ENCODE results near the gene RRM1.
"Not testable (repeated sequence)": the region's sequence is repeated elsewhere in the genome, so short reads cannot be mapped to it uniquely, and the experiment has no call there.

RRM1 gene

GRCh38 chr11:4084406-4085125, 10.0 kb upstream of the RRM1 start:
- DNase-seq: no peak

DNA sequence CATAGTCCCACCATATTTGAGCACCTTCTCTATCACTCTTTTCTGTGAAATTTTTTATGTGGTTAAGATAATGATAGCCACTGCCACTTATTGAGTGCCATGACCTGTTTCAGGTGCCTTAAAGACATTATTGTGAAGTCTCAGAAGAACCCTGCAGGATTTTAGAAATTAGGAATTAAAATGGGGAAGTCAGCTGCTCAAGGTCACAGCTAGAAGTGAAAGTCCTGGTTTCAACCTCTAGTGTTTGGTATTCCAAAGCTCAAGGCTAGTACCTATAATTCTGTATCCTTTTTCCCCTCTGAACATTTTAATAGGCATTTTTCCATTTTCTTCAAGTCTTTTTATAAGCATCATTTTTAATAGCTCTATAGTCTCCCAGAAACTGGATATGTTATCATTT, 9.0 kb upstream of the RRM1 start:
- no peak for DNase-seq

GRCh38 chr11:4086575-4087353, 7.8 kb upstream of the RRM1 start:
- DNase-seq: no peak

GRCh38 chr11:4087551-4087950, 7.0 kb upstream of the RRM1 start:
- no peak for DNase-seq

DNA sequence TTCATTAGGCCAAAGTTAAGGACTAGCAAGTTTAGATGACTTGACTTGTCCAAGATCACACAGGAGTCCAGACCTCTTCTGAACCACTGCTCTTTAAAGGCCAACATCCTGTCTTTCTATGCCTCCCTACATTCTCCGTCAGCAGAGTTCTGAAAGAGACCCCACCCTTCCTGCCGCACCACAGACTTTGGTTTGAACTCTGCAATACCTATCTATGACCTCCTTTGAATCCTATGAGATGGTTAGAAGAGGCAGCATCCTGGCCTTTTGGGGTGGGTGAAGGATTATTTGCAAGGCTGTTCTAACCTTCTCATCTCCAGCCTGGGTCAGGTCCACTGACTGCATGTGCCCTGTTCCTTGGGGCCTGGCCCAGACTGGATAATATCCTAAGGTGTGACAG, 4.3 kb upstream of the RRM1 start:
- no peak for DNase-seq

- no peak for DNase-seq
Observed at GRCh38 chr11:4092026-4092425, 2.6 kb upstream of the RRM1 start.

DNA sequence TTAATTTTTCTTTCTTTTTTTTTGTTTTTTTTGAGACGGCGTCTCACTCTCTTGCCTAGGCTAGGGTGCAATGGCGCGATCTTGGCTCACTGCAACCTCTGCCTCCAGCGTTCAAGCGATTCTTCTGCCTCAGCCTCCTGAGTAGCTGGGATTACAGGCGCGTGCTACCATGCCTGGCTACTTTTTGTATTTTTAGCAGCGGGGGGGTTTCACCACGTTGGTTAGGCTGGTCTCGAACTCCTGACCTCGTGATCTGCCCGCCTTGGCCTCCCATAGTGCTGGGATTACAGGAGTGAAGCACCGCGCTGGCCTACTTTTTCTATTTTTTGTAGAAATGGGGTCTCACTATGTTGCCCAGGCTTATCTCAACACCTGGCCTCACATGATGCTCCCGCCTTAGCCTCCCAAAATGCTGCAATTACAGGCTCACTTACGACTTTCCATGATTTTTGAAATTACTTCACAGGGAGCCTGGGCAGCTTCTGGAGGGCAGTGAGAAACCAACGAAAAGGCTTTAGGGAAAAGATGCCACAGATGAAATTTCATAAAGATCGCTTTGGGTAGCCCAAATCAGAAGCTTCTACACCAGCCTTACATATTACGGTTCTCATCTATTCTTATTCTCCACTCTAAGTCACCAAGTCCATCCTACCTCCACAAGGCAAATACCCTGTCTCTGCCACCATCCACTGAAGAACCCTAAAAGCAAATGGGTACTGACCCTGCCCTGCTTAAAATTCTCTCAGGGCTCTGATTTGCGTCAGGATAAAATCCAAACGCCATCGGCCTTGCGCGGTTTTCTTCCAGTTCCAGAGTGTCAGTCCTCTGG, 866 bp upstream of the RRM1 start:
- DNase-seq: no peak

- no peak for DNase-seq
Observed at GRCh38 chr11:4095509-4096230, 1.1 kb downstream of the RRM1 start.

- DNase-seq: no peak
Observed at GRCh38 chr11:4098026-4098621, 3.5 kb downstream of the RRM1 start.

DNA sequence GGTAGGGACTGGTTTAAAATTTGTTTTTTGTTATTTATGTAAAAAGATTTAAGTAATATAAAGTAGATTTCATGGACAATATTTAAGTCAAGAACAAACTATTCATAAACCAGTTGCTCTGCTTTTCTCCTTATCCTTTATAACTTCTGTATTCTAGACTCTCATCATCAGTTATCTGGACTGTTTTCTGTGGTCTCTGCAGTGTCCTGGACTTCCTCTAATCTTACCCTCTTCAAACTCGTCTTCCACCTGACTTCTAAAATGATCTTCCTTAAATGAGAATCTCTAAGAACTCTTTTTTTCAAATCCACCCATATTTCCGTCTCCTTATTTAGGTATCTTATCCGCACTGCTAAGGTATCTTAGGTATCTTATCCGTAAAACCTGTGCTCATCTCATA, 8.1 kb downstream of the RRM1 start:
- no peak for DNase-seq

DNA sequence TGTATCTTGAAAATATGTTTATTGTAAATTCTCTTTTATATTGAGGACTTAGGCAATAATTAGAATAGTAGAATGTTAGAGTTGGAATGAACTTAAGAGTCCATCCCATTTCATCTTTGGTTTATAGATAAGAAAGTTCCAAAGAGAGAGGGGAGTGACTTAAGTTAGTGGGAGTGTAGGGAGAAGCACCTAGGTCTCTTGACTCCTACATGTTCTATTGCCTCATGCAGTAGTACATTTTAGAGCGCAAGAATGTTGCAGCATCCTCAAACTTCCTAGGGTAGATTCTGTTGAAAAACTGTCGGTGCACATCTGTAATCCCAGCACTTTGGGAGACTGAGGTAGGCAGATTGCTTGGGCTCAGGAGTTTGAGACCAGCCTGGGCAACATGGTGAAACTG, 8.7 kb downstream of the RRM1 start:
- DNase-seq: no peak

GRCh38 chr11:4105916-4106315, 11.3 kb downstream of the RRM1 start:
- DNase-seq: no peak

GRCh38 chr11:4111834-4112233, 17.2 kb downstream of the RRM1 start:
- DNase-seq: no peak

GRCh38 chr11:4115128-4115527, 20.5 kb downstream of the RRM1 start:
- no peak for DNase-seq

DNA sequence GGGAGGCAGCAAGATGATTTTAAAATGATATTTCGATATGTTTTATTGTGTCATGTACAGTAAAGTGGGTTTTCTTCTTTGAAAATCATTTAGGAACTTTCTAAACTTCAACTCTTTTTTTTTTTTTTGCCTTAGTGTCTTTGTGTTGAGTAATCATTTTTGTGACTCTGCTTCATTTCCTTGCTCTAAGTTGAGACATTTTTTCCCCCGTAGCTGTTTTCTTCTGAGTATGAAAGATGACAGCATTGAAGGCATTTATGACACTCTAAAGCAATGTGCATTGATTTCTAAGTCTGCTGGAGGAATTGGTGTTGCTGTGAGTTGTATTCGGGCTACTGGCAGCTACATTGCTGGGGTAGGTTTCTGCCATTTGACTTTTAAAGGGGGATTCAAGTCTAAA, 23.5 kb downstream of the RRM1 start:
- DNase-seq: no peak

DNA sequence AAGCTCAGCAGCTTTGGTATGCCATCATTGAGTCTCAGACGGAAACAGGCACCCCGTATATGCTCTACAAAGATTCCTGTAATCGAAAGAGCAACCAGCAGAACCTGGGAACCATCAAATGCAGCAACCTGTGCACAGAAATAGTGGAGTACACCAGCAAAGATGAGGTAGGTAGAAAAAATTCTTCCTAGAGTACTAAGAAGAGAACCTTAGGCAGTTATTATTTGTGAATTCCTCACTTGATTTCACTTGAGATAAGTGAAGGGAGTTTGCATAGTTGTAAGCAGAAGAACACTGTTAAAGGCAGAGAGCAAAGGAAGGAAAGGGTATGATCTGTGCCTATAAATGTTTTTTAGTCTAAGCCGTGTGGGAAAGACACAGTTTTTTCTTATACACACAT, 28.6 kb downstream of the RRM1 start:
- DNase-seq: no peak

- no peak for DNase-seq
Observed at GRCh38 chr11:4125141-4125540, 30.5 kb downstream of the RRM1 start.

DNA sequence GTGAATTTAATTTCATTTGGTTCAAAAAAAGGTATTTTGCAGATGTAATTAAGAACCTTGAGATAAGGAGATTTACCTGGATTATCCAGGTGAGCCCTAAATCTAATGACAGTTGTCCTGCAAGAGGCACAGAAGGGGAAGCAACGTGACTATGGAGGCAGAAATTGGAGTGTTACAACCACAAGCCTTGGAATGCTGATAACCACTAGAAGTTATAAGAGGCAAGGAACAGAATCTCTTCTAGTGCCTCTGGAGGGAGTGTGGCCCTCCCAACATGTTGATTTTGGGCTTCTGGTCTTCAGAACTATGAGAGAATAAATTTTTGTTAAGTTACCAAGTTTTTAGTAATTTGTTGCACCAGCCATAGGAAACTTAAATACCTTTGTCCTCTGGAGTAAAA, 32.8 kb downstream of the RRM1 start:
- no peak for DNase-seq

- not testable (repeated sequence) for DNase-seq
Observed at GRCh38 chr11:4130219-4130618, 35.6 kb downstream of the RRM1 start.

GRCh38 chr11:4134806-4135205, 40.2 kb downstream of the RRM1 start:
- DNase-seq: no peak

GRCh38 chr11:4138497-4138896, 43.9 kb downstream of the RRM1 start:
- DNase-seq: no peak

GRCh38 chr11:4140067-4140636, 45.6 kb downstream of the RRM1 start:
- DNase-seq: no peak

Data from DMS 273 treated with DMSO at 0.1 percent for 48 hours (cell line).